ENCODE data around the gene ZBTB34.

Gene ZBTB34

DNA sequence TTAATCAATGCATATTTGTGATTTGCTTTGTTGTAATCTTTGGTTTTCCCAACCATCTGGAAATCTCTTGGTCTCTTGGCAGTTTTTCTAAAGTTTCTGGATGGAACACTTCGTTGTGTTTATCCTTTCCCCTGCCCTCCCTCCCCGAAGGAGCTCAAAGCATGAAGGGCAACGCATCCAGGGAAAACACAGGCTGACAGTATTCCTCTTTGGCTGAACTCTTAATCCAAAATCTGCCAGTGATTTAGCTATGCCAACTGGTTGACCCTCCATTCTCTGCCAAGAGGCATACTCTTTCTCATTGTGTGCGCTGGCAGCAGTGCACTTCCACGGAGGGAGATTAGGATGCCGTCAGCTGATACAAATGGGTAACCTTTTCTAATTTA lies 20.5 kb downstream of the ZBTB34 start:
- H3K23ac ChIP-seq (ENCODE audit: low read depth, low read length, poor library complexity), result no peak overlapping the region
- no peak overlapping the region for H3K9ac ChIP-seq (ENCODE audit: low read depth, low read length, poor library complexity)
- peaks cover 0 to 7% of the 10 kb centered on the region in 2 donors for H3K4me1 ChIP-seq (ENCODE audit: control insufficient read depth in 2 of 2, insufficient read depth in 1 of 2, low read depth in 1 of 2, low read length in 2 of 2)
- H2BK120ac ChIP-seq (ENCODE audit: low read depth, low read length), result no peak overlapping the region
- no peak overlapping the region for H2BK5ac ChIP-seq (ENCODE audit: low read length)
- H3K79me1 ChIP-seq (ENCODE audit: low read depth, low read length), result no peaks in the 10 kb centered on the region
- H4K91ac ChIP-seq (ENCODE audit: low read depth, low read length, poor library complexity), result no peak overlapping the region
- no peak overlapping the region for H2BK12ac ChIP-seq (ENCODE audit: low read length)
- no peak for DNase-seq (ENCODE audit: low spot score)
- H2BK15ac ChIP-seq (ENCODE audit: low read length), result no peak overlapping the region
- H3K9me3 ChIP-seq (replicated peaks in 1 of 2; ENCODE audit: control insufficient read depth in 2 of 2, insufficient read depth in 1 of 2, low read depth in 1 of 2, low read length in 2 of 2), result no peaks in the 10 kb centered on the region
- no peak overlapping the region for H3K14ac ChIP-seq (ENCODE audit: low read length)
- H3K4ac ChIP-seq (ENCODE audit: low read length), result no peak overlapping the region
- no peak overlapping the region for H3K18ac ChIP-seq (ENCODE audit: low read length)
- no peak overlapping the region for H3K27ac ChIP-seq (replicated peaks; ENCODE audit: low read length)
- no peak overlapping the region for H4K8ac ChIP-seq (ENCODE audit: low read depth, low read length)
- no peak overlapping the region for H2AK5ac ChIP-seq (ENCODE audit: low read depth, low read length)
- H3K36me3 ChIP-seq (replicated peaks in 1 of 2; ENCODE audit: control insufficient read depth in 2 of 2, insufficient read depth in 2 of 2, low read length in 2 of 2), result peaks cover 14 to 71% of the 10 kb centered on the region in 2 donors
- H3K4me3 ChIP-seq (ENCODE audit: low read length in 2 of 2), result no peak overlapping the region
- no peaks in the 10 kb centered on the region for H3K27me3 ChIP-seq (ENCODE audit: control insufficient read depth in 3 of 3, insufficient read depth in 3 of 3, low read depth in 1 of 3, low read length in 3 of 3)
- no peak overlapping the region for H3K4me2 ChIP-seq (ENCODE audit: insufficient read depth, low read length, poor library complexity, severe bottlenecking)
- no CpG with 5 or more reads among the region's 6 CpGs for WGBS, 2 donors (ENCODE audit: extremely low coverage in 2 of 2, insufficient read length in 2 of 2, insufficient replicate concordance in 1 of 2)
- H2AFZ ChIP-seq (ENCODE audit: low read length), result no peak overlapping the region

DNA sequence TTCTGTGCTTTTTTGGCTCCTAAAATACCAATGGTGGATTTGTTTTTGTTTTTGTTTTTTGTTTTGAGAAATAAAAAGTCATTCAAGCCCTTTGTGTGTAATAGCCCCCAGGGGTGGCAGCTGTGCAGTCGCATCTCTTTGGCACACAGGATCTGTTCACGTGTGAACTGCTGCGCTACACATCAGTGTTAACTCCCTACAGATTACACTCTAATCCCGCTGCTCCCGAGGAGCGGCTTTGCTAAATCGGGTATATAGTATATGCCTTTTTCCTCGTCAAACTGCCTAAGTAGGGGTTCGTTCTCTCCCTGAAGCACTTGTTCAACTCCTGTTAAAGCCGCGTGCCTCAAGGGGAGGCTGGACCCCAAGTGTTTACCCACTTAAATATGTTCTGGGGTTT lies 22.3 kb downstream of the ZBTB34 start:
- no peak overlapping the region for H3K9ac ChIP-seq (ENCODE audit: low read depth, low read length, poor library complexity)
- DNase-seq (ENCODE audit: low spot score), result no peak
- no peak overlapping the region for H3K23ac ChIP-seq (ENCODE audit: low read depth, low read length, poor library complexity)
- WGBS, 2 donors (ENCODE audit: extremely low coverage in 2 of 2, insufficient read length in 2 of 2, insufficient replicate concordance in 1 of 2), result no CpG with 5 or more reads among the region's 11 CpGs
- no peak overlapping the region for H2BK5ac ChIP-seq (ENCODE audit: low read length)
- H3K18ac ChIP-seq (ENCODE audit: low read length), result no peak overlapping the region
- H3K27ac ChIP-seq (replicated peaks; ENCODE audit: low read length), result no peak overlapping the region
- H2BK15ac ChIP-seq (ENCODE audit: low read length), result no peak overlapping the region
- no peak overlapping the region for H2AK5ac ChIP-seq (ENCODE audit: low read depth, low read length)
- H3K4me2 ChIP-seq (ENCODE audit: insufficient read depth, low read length, poor library complexity, severe bottlenecking), result no peak overlapping the region
- no peak overlapping the region for H3K4me3 ChIP-seq (ENCODE audit: low read length in 2 of 2)
- no peaks in the 10 kb centered on the region for H3K27me3 ChIP-seq (ENCODE audit: control insufficient read depth in 3 of 3, insufficient read depth in 3 of 3, low read depth in 1 of 3, low read length in 3 of 3)
- peaks cover 14 to 73% of the 10 kb centered on the region in 2 donors for H3K36me3 ChIP-seq (replicated peaks in 1 of 2; ENCODE audit: control insufficient read depth in 2 of 2, insufficient read depth in 2 of 2, low read length in 2 of 2)
- no peak overlapping the region for H3K4ac ChIP-seq (ENCODE audit: low read length)
- H2BK12ac ChIP-seq (ENCODE audit: low read length), result no peak overlapping the region
- H4K91ac ChIP-seq (ENCODE audit: low read depth, low read length, poor library complexity), result no peak overlapping the region
- H2BK120ac ChIP-seq (ENCODE audit: low read depth, low read length), result no peak overlapping the region
- no peaks in the 10 kb centered on the region for H3K9me3 ChIP-seq (replicated peaks in 1 of 2; ENCODE audit: control insufficient read depth in 2 of 2, insufficient read depth in 1 of 2, low read depth in 1 of 2, low read length in 2 of 2)
- H3K14ac ChIP-seq (ENCODE audit: low read length), result no peak overlapping the region
- no peaks in the 10 kb centered on the region for H3K79me1 ChIP-seq (ENCODE audit: low read depth, low read length)
- no peak overlapping the region for H4K8ac ChIP-seq (ENCODE audit: low read depth, low read length)
- H2AFZ ChIP-seq (ENCODE audit: low read length), result no peak overlapping the region
- H3K4me1 ChIP-seq (ENCODE audit: control insufficient read depth in 2 of 2, insufficient read depth in 1 of 2, low read depth in 1 of 2, low read length in 2 of 2), result peaks cover 0 to 13% of the 10 kb centered on the region in 2 donors

GRCh38 chr9:126883636-126884035 lies 23.2 kb downstream of the ZBTB34 start:
- H3K18ac ChIP-seq (ENCODE audit: low read length), result no peak overlapping the region

DNA sequence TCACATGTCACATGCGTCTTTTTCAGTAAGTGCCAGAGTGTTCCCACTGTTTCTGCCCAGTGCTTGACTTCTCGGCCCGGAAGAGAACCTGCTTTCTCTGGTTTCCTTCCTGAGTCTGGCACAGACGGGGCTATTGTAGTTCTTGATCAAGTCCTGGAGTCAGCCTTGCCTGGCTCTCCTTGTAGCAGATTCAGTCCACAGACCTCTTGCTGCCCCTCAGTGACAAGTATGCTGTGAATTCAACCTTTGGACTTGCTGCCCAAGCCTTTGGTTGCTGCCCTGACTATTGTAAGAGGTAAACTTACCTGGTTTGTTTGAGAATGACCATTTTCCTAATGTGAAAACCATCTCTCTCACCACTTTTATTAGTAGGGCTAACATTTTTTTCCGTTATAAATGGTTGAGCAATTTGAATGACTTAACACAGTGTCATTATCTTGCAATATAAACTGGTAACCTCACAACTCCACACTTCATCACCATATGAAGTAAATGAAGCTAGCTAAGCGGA lies 24.7 kb downstream of the ZBTB34 start:
- WGBS, 2 donors (ENCODE audit: extremely low coverage in 2 of 2, insufficient read length in 2 of 2, insufficient replicate concordance in 1 of 2), result no CpG with 5 or more reads among the region's 6 CpGs
- no peak for DNase-seq (ENCODE audit: low spot score)
- no peak overlapping the region for H2BK120ac ChIP-seq (ENCODE audit: low read depth, low read length)
- no peaks in the 10 kb centered on the region for H3K79me1 ChIP-seq (ENCODE audit: low read depth, low read length)
- H2BK5ac ChIP-seq (ENCODE audit: low read length), result no peak overlapping the region
- no peak overlapping the region for H4K91ac ChIP-seq (ENCODE audit: low read depth, low read length, poor library complexity)
- no peak overlapping the region for H2AFZ ChIP-seq (ENCODE audit: low read length)
- H3K4ac ChIP-seq (ENCODE audit: low read length), result no peak overlapping the region
- no peaks in the 10 kb centered on the region for H3K27me3 ChIP-seq (ENCODE audit: control insufficient read depth in 3 of 3, insufficient read depth in 3 of 3, low read depth in 1 of 3, low read length in 3 of 3)
- no peak overlapping the region for H2BK15ac ChIP-seq (ENCODE audit: low read length)
- H3K9ac ChIP-seq (ENCODE audit: low read depth, low read length, poor library complexity), result no peak overlapping the region
- peaks cover 2 to 13% of the 10 kb centered on the region in 2 donors for H3K4me1 ChIP-seq (ENCODE audit: control insufficient read depth in 2 of 2, insufficient read depth in 1 of 2, low read depth in 1 of 2, low read length in 2 of 2)
- no peak overlapping the region for H3K23ac ChIP-seq (ENCODE audit: low read depth, low read length, poor library complexity)
- no peak overlapping the region for H2BK12ac ChIP-seq (ENCODE audit: low read length)
- H3K27ac ChIP-seq (replicated peaks; ENCODE audit: low read length), result no peak overlapping the region
- H3K14ac ChIP-seq (ENCODE audit: low read length), result no peak overlapping the region
- H3K36me3 ChIP-seq (replicated peaks in 1 of 2; ENCODE audit: control insufficient read depth in 2 of 2, insufficient read depth in 2 of 2, low read length in 2 of 2), result peaks cover 5 to 60% of the 10 kb centered on the region in 2 donors
- no peak overlapping the region for H3K4me3 ChIP-seq (ENCODE audit: low read length in 2 of 2)
- H2AK5ac ChIP-seq (ENCODE audit: low read depth, low read length), result no peak overlapping the region
- H3K18ac ChIP-seq (ENCODE audit: low read length), result no peak overlapping the region
- no peak overlapping the region for H4K8ac ChIP-seq (ENCODE audit: low read depth, low read length)
- no peaks in the 10 kb centered on the region for H3K9me3 ChIP-seq (replicated peaks in 1 of 2; ENCODE audit: control insufficient read depth in 2 of 2, insufficient read depth in 1 of 2, low read depth in 1 of 2, low read length in 2 of 2)
- no peak overlapping the region for H3K4me2 ChIP-seq (ENCODE audit: insufficient read depth, low read length, poor library complexity, severe bottlenecking)

More at GRCh38 chr9:126883636-126884035, 23.2 kb downstream of the ZBTB34 start:
- Histone ChIP-seq H2AFZ (ENCODE audit: low read length) (no peak overlapping the region), H3K4ac (ENCODE audit: low read length) (no peak overlapping the region), H3K27ac (replicated peaks; ENCODE audit: low read length) (no peak overlapping the region), H2BK12ac (ENCODE audit: low read length) (no peak overlapping the region), H3K4me2 (ENCODE audit: insufficient read depth, low read length, poor library complexity, severe bottlenecking) (no peak overlapping the region), H3K4me3 (ENCODE audit: low read length in 2 of 2) (no peak overlapping the region), H2BK120ac (ENCODE audit: low read depth, low read length) (no peak overlapping the region), H3K4me1 (ENCODE audit: control insufficient read depth in 2 of 2, insufficient read depth in 1 of 2, low read depth in 1 of 2, low read length in 2 of 2) (peaks cover 0 to 13% of the 10 kb centered on the region in 2 donors), H3K27me3 (ENCODE audit: control insufficient read depth in 3 of 3, insufficient read depth in 3 of 3, low read depth in 1 of 3, low read length in 3 of 3) (no peaks in the 10 kb centered on the region), H3K9me3 (replicated peaks in 1 of 2; ENCODE audit: control insufficient read depth in 2 of 2, insufficient read depth in 1 of 2, low read depth in 1 of 2, low read length in 2 of 2) (no peaks in the 10 kb centered on the region), H3K36me3 (replicated peaks in 1 of 2; ENCODE audit: control insufficient read depth in 2 of 2, insufficient read depth in 2 of 2, low read length in 2 of 2) (peaks cover 14 to 73% of the 10 kb centered on the region in 2 donors), H2BK5ac (ENCODE audit: low read length) (no peak overlapping the region), H3K23ac (ENCODE audit: low read depth, low read length, poor library complexity) (no peak overlapping the region), H2AK5ac (ENCODE audit: low read depth, low read length) (no peak overlapping the region), H3K79me1 (ENCODE audit: low read depth, low read length) (no peaks in the 10 kb centered on the region), H2BK15ac (ENCODE audit: low read length) (no peak overlapping the region), H3K14ac (ENCODE audit: low read length) (no peak overlapping the region), H3K9ac (ENCODE audit: low read depth, low read length, poor library complexity) (no peak overlapping the region), H4K8ac (ENCODE audit: low read depth, low read length) (no peak overlapping the region), H4K91ac (ENCODE audit: low read depth, low read length, poor library complexity) (no peak overlapping the region)
- WGBS, 2 donors (ENCODE audit: extremely low coverage in 2 of 2, insufficient read length in 2 of 2, insufficient replicate concordance in 1 of 2), result no CpG with 5 or more reads among the region's 15 CpGs
- peak; percentile 11 for DNase-seq (ENCODE audit: low spot score)
